Measurements from ENCODE around the gene SGPL1. TPM values are rescaled to one million over a fixed set of nuclear protein-coding genes. Genes with fewer than 3 reads are reported as not detected.

The SGPL1 gene
- total and polyA plus RNA-seq, 12 donors, result 3.7 to 20.3 (median 12.6) TPM

DNA sequence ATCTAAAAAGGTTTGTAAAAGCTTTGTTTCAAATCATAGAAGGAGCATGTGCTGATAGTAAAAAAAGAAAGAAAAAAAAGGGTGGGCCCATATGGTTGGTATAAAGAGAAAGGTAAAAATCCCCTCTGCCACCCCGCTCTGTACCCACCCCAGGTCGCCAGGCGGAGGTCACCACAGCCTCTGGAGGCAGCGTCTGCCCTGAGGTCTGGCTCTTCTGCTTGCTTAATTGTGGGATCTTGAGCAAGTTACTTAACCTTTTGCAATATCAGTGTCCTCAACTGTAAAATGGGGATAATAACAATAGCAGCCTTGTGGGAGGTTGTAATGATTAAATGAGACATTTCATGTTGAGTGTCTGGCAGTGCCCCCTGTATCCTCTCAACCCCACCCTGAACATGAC is 83.3 kb downstream of the SGPL1 start:
- TF ChIP-seq CTCF (IDR thresholded peaks at IDR 0.05), result no peak
- no peaks in the 10 kb centered on the region for H3K36me3 ChIP-seq
- no peak for ATAC-seq
- no peaks in the 10 kb centered on the region for H3K9me3 ChIP-seq
- intact Hi-C loops (cut with DNase I), result no loop called here
- H3K27me3 ChIP-seq, result peaks cover 0 to 5% (median 0%) of the 10 kb centered on the region in 7 donors
- peaks cover 0 to 9% (median 4%) of the 10 kb centered on the region in 9 donors for H3K4me1 ChIP-seq
- no peak overlapping the region for H3K4me3 ChIP-seq
- no peak overlapping the region for H3K27ac ChIP-seq
- 88 to 90% methylated on average over 4 of the region's 4 CpGs for WGBS, 2 donors
- DNase-seq, result no peak

DNA sequence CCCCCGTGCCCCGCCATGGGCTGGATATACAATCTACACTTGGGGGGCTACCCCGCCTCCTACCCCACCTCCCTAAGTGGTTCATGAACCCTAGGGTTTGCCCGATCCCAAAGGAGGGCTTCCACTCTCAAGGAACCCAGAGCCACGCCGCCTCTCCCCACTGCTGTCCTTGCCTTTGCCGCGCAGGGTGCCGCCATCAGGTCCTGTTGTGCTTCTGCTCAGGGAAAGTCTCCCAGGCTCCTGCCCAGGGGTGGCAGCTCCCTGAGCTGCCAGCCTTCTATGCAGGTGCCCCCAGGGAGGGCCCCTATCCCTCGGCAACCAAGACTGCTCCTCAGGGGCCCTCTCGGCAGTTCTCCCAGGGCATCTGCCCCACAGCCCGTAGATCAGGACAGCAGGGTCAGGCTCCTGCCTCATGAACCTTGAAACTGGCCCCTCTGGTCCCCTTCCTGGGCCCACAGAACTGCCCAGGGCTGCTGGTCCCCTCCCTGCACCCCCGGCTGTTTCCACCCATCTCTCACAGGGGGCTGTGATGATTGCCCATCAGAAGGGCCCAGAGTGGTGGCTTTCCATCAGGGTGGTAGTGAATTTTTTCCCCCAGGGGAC is 85.6 kb downstream of the SGPL1 start:
- peaks cover 0 to 5% (median 0%) of the 10 kb centered on the region in 7 donors for H3K27me3 ChIP-seq
- no peaks in the 10 kb centered on the region for H3K36me3 ChIP-seq
- WGBS, 2 donors, result 94 to 95% methylated on average over 13 of the region's 13 CpGs
- no peak for ATAC-seq
- intact Hi-C loops (cut with DNase I), result loop anchor here in 3 of 10 donors (5.0 kb wide), 2 partner anchors 366 to 386 kb away; no protein-coding TSS in a partner anchor
- no peak for DNase-seq
- no peaks in the 10 kb centered on the region for H3K9me3 ChIP-seq
- TF ChIP-seq CTCF (IDR thresholded peaks at IDR 0.05), result no peak
- H3K4me1 ChIP-seq, result peaks cover 0 to 9% (median 4%) of the 10 kb centered on the region in 9 donors
- H3K4me3 ChIP-seq, result no peak overlapping the region
- no peak overlapping the region for H3K27ac ChIP-seq

- Histone ChIP-seq H3K9me3 (no peaks in the 10 kb centered on the region), H3K27me3 (peaks cover 0 to 5% (median 0%) of the 10 kb centered on the region in 7 donors), H3K4me1 (peaks cover 0 to 20% (median 9%) of the 10 kb centered on the region in 9 donors), H3K36me3 (no peaks in the 10 kb centered on the region), H3K4me3 (peak overlapping the region in 1 of 10 donors; percentile 10), H3K27ac (no peak overlapping the region)
- DNase-seq (no peak), ATAC-seq (peak in 1 of 8 donors; percentile 4)
- WGBS, 2 donors, result 54 to 62% methylated on average over 5 of the region's 5 CpGs
- intact Hi-C loops (cut with DNase I), result loop anchor here in 4 of 10 donors (1.0 to 5.0 kb wide), 4 partner anchors 365 to 385 kb away; no protein-coding TSS in a partner anchor
- no peak for TF ChIP-seq CTCF (IDR thresholded peaks at IDR 0.05)
Measured at GRCh38 chr10:70902661-70903261, 87.0 kb downstream of the SGPL1 start.

GRCh38 chr10:70903262-70903921 is 87.6 kb downstream of the SGPL1 start:
- peak; percentile 31 to 78 (median 74) for ATAC-seq
- intact Hi-C loops (cut with DNase I), result loop anchor here in 4 of 10 donors (1.0 to 5.0 kb wide), 4 partner anchors 364 to 384 kb away; no protein-coding TSS in a partner anchor
- Histone ChIP-seq H3K4me1 (peaks cover 0 to 24% (median 11%) of the 10 kb centered on the region in 9 donors), H3K9me3 (no peaks in the 10 kb centered on the region), H3K27me3 (peaks cover 0 to 5% (median 0%) of the 10 kb centered on the region in 7 donors), H3K4me3 (peak overlapping the region in 1 of 10 donors; percentile 10), H3K36me3 (no peaks in the 10 kb centered on the region), H3K27ac (no peak overlapping the region)
- WGBS, 2 donors, result 49 to 54% methylated on average over 14 of the region's 14 CpGs
- DNase-seq, result peak; percentile 59 to 77
- peak; percentile 86 to 96 (median 93) for TF ChIP-seq CTCF (IDR thresholded peaks at IDR 0.05)

Data from heart right ventricle (tissue), 16 donors.